H54 (cell line): Measurements from ENCODE around the gene CHEK1.
"Not testable (repeated sequence)": the region's sequence is repeated elsewhere in the genome, so short reads cannot be mapped to it uniquely, and the experiment has no call there.

ENCODE experiments used
- DNase-seq: peaks from one replicate; pipeline ENCODE4 v3.0.0; 2011; ENCODE audit warnings: low spot score, mixed read lengths; ENCODE audit not compliant: insufficient read length
- FAIRE-seq: peaks from 3 replicates; lab custom pipeline; 2011; peaks lifted over from hg19 to GRCh38; lab: Jason Lieb, UNC
- POLR2A ChIP-seq: IDR thresholded peaks from 2 replicates; pipeline ENCODE4 v1.6.1; 2011; ENCODE audit warnings: low read depth, mild to moderate bottlenecking, low read length

CHEK1 gene

DNA sequence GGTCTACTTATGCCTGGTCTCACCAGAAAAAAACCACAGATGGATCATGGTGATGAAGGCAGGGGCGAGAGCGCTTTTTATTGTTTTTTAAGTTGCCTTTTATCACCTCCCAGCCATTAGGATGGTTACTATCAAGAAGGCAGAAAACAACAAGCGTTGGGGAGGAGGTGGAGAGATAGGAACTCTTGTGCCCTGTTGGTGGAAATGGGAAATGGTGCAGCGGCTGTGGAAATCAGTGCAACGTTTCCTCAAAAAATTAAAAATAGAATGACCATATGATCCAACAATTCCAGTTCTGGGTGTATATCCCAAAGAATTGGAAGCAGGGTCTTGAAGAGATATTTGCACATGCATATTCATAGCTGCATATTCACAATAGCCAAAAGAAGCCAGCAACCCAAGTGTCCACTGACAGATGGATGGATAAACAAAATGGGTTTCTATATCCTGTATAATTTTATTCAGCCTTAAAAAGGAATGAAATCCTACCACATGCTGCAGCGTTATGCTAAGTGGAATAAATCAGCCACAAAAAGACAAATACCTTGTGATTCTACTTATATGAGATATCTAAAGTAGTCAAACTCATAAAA is 76.2 kb downstream of the CHEK1 start:
- no peak for TF ChIP-seq POLR2A
- FAIRE-seq, result no peak
- DNase-seq, result no peak

DNA sequence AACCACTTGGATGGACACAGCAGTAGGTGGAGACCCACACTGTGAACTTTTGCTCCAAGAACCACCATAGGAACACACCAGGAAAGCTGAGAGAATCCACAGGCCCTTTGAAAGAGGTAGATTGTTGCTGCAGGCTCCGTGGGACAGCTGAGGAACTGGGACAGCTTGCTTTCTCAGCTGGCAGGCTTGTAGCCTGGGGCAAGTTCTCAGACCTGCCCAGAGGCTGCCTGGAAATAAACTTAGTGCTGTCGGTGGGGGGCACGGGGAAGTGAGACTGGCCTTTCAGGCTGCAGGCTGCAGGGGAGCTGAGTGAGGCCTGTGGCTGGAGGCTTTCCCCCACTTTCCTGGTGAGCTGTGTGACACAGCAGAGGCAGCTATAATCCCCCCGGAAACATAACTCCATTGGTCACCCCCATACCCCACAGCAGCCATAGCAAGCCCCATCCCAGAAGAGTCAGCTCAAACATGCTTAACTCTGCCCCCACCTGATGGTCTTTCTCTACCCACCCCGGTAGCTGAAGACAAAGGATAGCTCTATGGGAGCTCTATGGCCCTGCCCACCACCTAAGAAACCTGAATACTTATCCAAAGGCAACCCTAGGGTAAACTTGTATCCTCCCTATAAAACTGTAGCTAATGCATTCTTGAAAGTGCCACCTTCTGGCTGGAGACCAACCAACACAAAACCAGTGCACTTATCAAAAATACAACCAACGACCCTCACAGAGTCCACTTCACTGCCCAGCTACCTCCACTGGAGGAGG is 77.1 kb downstream of the CHEK1 start:
- no peak for FAIRE-seq
- no peak for TF ChIP-seq POLR2A
- DNase-seq, result no peak

GRCh38 chr11:125704686-125705085 is 79.7 kb downstream of the CHEK1 start:
- not testable (repeated sequence) for FAIRE-seq, DNase-seq

- TF ChIP-seq POLR2A, result no peak
- FAIRE-seq, result no peak
- DNase-seq, result no peak
Observed at GRCh38 chr11:125720781-125721180, 95.8 kb downstream of the CHEK1 start.

GRCh38 chr11:125724125-125724524 is 99.2 kb downstream of the CHEK1 start:
- DNase-seq (no peak), FAIRE-seq (no peak)
- TF ChIP-seq POLR2A, result no peak
